GM04504 (cell line): ENCODE data around the gene SH3TC1.
A peak's percentile ranks its signal among the peaks of the same experiment; 100 is the strongest.

Experiments
- DNase-seq: peaks from one replicate; pipeline ENCODE4 v3.0.0-alpha.2; 2012; ENCODE audit warnings: low read depth

Gene SH3TC1

DNA sequence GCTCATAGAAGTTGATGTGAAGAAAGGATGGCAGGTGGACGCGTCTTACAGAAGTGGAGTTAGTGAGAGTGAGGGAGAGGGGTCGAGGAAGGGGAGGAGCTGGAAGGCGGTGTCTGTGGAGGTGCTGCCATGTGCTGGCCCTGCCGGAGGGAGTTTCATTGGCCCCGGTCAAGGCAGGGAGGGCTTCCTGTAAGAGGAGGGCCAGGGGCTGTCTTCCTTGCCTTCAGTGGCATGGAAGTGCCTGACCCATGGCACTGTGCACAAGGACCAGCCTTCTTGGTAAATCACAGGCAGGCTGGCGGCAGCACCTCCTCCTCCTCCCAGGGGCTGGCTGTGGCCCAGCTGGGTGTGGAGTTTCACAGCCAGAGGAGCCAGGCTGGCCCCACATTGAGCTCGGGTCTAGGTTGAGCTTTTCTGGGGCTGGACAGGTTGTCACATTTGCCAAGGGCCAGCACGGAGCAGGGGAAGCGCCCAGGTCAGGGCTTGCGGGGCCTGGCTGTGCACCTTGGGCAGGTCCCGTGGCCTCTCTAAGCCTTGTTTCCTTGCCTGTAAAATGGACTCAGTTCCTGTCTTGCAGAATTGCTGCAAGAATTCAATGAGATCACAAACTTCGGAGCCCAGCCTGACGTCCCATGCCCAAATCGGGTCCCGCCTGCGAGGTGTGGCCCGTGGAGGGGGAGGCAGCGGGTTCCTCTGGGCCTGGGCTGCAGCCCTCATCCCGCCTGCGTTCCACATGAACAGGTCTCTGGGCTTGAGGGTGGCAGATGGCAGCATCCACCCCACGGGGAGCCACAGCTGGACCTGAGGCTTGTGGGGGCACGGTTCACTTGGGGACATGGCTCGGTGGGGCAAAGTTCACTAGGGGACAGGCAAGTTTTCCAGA is 77.5 kb downstream of the SH3TC1 start:
- no peak for DNase-seq

DNA sequence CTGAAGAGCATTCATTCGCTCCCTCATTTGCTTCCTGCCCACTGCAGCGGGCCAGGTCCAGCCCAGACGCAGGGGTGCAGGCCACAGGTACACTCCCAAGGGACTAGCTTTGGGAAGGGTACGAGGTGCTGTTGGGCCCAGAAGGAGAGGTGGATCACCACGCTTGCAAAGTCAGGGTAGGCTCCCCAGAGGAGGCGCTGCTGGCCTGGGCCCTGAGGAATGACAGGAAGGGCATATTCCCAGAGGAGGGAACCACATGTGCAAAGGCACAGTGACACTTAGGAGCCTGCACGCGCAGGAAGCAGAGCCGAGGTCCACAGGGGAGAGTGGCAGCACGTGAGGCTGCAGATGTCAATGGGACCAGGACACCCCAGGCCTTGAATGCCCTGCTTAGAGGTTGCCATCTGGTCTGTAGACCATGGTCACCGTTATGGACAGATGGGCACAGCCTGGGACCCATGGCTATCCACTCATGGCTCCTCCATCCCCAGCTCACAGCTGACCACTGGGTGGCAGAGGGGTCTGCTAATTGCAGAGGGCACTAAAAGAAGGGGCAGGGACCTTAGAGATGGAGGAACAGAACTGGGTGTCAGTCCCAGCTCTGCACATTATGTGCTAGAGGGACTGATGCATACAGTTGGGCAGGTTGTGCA is 78.4 kb downstream of the SH3TC1 start:
- DNase-seq: no peak

DNA sequence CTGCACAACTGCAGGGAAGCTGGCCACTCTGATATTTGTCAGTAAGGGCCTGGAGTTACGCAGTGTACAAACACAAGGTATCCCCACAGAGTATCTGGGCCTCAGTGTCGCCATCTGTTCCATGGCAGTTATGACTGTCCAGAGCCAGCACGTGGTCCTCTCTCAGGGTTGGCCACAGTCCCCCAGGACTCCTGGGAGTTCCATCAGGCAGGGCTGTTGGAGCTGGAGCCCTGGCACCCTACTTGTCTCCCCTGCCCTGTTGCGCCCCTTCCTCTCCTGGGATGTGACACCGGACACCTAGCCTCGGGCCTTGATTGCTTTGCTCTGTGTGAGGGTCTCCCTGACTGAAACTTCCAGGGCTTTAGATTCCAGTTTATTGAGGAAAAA is 78.9 kb downstream of the SH3TC1 start:
- DNase-seq: no peak

DNA sequence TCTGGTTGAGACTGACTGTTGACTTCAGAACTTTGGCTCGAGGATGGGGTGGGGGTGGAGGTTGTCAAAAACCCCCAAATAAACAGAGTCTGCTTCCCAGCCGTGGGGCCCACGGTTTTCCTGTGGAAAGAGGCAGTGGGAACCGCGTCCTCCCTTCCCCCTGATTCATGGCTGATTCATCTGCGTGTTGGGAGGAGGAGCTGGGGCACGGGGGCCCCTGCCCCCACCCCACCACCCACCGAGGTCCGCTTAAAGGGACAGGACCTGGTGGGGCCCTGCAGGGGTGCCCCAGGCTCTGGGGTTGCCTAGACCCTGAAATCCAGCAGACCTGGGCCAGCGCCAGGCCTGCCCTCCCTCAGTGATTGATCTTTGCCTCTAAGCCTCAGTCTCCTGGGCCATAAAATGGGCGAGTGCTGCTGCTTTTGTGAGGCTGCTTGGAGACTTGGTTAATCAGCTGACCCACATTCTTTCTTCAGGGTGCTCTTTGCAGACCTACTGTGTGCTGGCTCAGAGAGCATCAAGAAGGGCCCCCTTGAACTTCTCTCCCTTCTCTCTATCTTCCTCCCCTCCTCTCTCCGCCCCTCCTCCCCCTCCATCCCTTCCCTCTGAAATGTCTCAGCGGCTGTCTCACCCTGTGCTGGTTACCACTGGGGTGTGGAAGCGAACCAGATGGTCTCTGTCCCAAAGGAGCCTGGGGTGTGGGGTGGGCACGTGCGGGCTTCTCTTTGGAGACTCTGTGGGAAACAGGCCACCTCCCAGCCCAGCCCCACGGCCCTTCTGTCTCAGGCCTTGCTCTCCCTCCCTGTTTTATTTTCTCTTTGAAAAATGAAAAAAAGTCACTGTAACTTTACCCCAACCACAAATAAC is 79.6 kb downstream of the SH3TC1 start:
- peak; percentile 75 for DNase-seq

DNA sequence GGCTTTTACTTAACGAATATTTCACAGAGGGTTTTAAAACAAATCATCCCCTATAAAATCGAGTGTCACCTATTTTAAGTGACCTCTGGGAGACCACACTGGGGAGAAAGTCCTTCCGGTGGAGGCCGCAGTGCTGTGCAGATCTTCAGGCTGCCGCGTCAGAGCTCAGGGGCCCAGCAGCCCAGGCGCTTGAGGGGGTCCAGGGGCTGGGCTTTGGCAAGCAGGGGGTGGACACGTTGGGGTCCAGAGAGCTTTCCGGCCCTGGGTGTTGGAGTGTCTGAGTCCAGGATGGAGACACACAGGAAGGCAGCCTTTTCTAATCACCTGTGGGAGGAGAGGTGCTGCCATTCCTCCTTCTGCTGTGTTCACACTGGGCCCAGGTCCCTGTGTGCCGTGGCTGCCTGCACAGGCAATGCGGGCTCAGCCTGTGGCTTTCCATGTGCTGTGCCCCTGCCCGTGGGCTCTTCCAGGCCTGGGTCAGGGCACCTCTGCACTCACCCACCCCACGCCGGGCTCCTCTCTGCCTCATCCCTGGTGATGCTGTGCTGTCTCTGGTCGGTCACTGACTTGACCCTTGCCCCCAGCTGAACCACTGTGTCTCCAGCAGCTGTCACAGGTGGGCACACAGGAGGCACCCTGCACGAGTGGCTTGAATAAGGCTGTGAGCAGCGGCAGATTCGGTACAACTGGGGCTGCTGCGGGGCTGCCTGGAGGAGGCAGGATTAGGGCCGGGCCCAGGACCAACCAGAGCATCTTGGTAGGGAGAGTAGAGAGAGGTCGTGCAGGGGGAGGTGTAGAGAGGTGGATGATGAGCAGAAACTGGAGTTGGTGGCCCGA is 80.4 kb downstream of the SH3TC1 start:
- no peak for DNase-seq

DNA sequence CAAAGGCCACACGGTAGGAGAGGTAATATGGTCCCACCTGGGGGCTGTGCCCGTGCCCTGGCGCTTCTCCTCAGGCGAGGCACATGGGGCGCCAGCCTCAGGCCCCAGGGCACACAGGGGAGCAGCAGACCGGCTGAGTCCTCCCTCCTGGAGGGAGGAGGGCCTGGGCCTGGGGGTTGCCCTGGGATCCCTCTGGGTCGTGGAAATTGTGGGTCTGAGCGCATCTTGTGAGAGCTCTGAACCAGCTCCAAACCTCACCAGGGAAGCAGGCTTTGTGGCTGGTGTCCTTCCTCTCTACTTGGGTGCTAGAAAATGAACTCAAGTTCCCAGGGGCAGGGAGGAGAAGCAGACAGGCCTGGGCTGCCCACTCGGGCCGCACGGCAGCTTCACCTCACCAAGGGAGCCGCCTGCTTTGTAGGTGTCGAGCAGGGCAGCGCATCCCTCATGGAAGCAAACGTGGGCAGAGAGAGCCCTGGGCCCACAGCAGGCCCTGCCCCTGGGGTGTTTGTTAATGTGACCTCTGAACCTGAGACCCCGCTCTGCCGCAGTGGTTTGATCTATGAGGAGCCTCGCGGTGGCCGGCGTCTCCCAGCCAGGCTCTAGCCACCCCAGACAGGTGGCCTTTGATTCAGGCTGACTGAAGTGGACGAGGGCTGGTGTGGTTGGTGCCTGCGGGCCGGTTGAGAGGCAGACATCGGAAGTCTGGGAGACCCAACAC is 81.2 kb downstream of the SH3TC1 start:
- no peak for DNase-seq

DNA sequence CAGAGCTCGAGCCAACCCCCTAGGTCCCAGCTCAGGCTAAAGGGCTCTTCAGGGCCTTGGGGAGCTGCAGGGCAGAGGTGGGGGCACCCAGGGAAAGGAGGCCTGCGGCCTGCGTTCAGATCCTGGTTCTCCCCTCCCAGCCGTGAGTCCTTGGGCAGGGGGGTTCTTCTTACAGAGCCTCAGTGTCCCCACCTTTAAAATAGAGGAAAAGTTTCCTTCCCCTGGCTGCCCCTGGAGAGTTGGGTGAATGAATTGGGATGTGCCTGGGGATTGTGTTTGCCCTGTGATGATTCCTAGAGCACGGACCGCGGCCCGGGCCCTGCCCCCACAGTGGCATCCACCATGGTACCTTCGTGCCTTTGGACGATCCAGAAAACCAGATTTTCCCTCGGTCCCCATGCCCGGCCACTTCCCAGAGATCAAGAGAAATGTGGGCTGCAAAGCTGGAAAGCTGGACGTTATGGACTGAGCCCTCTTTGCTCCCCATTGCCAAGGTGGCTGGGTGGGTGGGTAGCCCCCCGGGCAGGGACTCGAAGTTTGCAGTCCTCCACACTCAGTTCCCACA is 81.9 kb downstream of the SH3TC1 start:
- no peak for DNase-seq

DNA sequence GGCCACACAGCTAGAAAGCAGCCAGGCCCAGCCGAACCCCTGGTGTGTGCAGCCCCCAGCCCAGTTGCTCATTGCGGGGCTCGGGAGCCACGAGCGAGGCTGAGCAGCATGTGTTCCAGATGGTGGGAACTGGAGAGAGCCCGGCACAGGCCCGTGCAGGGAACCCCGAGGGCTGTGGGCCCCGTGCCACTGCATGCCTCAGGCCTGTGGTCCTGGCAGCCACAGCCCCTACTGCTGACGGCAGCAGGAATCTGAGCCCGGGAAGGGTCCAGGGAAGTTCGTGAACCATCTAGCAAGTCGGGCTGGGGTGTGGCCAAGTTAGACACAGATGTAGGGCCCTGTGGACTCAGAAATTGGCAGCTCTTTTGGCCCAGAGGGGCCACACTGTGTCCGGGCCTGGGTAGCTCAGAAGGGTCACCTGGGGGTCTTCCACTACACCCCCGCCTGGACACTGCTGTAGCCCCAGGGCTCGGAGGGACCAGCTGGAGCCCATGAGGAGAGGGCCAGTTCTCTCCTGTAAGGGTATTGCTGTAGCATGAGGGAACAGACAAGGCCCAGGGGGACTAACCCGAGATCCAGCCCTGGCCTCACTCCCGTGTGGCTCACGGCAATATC is 82.5 kb downstream of the SH3TC1 start:
- DNase-seq: peak; percentile 74

DNA sequence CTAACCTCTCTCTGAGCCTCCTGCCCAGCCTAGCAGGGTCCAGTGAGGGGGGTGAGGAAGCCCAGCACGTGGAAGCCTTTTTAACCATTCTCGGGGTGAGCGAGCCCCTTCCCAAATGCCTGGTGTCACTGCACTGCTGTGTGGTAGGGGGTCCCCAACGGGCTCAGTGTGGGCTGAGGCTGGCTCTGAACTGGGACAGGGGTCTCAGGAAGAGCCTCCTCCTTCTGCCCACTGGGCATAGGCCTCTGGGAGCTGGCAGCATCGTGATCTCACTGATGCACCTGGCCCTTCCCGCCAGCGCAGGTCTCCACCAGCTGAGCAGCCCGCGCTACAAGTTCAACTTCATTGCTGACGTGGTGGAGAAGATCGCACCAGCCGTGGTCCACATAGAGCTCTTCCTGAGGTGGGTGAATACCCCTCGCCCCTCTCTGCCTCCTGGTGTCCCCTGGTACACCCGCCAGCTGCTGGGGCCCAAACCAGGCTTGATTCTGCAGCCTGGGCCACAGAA is 83.1 kb downstream of the SH3TC1 start:
- no peak for DNase-seq

DNA sequence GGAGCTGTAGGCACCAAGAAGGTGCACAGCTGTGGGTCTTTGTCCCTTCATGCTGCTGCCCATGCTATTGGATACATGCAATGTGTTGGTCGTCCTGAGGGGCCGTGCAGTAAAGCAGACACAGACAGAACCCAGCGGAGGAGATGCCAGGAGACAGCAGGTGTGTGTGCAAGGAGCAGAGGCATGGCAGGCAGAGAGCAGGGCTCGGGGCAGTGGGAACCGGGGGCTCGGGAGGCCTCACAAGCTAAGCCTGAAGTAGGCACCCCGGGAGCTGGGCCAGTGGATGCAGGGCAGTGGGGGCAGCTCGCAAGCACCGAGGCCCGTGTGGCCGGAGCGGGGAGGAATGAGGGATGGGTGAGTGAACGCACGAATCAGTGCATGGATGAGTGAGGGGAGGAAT is 83.7 kb downstream of the SH3TC1 start:
- no peak for DNase-seq

DNA sequence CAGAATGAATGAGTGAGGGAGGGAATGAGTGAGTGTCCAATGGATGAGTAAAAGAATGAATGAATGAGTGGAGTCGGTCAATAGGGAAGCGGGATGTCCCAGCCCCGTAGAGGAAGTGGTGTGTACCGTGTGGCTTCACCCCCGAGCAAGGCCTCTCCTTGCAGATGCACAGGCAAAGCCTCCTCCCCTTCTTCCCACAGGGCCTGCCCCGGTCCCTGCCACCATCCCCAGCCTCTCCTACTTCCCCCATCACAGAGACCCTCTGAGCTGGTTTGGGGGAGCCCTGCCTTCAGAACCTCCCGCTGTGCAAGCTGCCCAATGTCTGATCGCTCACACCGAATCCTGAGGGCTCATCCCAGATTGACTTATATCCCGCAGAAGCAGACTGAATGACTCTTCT is 84.1 kb downstream of the SH3TC1 start:
- no peak for DNase-seq

DNA sequence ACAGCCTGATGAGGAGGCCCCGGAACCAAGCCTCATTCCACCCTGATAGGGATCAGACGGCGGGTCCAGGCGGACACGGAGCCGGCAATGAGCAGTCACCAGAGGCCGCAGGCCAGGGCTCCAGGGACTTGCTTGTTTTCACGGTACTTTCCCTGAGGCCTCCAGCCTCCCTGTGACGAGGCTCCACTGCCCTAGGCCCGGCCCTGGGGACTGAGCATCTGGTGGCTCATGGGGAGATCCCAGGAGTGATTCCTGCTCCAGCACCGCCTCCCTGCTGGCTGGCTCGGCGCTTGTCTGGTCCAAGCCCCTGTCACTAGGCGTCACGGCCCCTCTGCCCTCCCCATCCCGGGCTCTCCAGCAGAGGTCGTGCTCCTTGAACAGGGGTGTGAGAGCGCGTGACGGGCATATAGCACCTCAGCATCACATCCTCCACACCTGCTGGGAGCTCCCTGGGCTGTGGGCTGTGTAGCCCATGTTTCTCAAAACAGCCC is 84.6 kb downstream of the SH3TC1 start:
- DNase-seq: no peak

DNA sequence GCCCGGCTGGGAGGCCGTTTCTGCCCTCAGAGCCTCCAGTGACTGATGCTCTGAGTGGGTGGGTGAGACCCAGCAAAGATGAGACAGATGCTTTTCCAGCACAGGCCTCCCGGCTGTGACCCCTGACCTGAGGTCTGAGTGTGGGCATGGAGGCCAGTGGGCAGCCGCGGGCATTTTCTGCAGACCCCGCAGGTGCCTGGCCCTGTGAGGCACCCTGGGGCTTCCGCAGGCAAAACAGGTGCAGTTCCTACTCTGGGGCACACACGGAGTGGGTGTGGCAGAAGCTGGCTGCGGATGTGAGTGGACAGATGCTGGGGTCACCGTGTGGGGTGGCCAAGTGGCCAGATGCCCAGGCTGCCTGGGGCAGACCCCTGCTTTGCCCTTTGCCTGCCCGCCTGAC is 85.3 kb downstream of the SH3TC1 start:
- no peak for DNase-seq

DNA sequence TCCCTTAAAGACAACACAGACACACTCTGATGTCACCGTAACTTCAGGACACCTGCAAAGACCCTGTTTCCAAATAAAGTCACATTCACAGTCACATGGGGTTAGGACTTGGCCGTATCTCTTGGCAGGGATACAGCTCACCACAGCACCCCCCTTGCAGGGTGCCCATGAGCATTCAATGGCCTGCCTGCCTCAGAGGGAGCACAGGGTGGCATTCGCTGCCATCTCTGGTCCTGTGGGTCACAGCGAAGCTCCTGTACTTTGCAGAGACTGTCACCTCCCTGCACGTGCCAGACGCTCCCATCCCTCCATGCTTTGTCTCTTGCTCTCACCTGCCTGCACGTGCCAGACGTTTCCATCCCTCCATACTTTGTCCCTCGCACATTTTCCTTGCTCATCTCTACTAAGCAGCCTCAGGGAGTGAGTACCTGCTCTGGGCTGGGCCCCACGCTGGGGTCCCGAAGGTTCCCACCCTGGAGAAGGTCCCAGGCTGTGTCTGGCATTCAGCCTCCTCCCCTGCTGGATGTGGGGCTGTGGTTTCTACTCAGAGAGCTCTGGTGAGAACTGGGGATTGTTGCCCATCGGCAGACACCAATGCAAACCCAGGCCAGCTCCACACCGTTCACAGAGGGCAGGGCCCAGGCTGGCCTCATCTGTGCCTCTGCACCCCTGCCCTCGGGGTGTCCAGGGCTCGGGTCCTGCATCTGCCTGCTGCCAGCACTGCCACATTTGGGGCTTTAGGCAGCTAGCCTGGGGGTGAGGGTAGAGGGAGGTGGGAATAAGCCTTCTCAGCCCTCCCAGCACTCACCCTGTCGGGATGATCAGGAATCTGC is 86.3 kb downstream of the SH3TC1 start:
- no peak for DNase-seq

DNA sequence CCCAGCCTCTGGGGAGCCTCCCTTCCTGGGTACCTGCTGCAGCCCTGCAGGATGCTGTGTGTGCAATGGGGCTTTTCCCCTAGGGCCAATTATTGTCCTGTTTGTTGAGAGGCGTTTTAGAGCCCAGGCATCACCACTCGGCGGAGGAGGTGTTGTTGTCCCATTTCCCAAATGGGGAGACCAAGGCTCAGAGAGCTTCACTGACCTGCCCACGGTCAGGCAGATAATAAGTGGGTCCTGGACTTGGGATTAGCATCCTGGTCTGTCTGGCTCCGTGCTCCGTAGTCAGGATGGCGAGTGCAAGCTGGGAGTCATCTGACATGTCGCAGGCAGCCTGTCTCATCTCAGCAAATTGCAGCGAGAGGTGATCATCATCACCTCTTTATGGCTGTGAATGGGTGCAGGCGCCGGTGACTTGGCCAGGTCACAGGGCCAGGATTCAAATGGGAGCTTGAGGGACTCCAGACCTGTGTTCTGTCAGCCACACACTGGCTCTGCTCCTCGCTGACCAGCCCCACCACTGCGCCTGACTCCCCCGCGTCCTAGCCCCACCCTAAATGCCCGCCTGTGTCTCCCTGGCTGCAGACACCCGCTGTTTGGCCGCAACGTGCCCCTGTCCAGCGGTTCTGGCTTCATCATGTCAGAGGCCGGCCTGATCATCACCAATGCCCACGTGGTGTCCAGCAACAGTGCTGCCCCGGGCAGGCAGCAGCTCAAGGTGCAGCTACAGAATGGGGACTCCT is 87.1 kb downstream of the SH3TC1 start:
- DNase-seq: no peak

DNA sequence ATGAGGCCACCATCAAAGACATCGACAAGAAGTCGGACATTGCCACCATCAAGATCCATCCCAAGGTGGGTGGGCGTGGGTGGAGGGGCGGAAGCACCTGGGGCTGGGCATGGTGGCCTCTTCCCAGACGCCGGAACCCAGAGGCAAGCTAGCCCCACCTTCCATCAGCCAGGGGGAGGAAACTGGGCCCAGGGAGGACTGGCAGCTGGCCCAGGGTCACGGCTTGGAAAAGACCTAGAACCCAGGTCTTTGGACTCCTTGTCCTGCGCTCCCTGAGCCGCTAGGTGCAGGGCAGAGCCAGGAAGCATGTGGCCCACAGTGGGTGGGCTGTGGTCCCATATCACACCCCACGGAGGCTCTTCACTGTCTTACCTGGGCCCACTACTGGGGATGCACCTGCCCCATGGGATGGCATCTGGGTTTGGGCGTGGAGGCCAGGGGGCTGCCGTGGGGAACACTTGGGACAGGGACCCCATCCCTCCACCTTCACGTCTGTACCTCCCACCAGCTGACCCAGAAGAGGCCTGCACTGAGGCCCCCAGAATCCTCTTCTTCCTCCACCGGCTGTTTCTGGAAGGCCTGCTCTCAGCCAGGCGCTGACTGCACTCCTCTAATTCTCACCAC is 87.7 kb downstream of the SH3TC1 start:
- DNase-seq: no peak

DNA sequence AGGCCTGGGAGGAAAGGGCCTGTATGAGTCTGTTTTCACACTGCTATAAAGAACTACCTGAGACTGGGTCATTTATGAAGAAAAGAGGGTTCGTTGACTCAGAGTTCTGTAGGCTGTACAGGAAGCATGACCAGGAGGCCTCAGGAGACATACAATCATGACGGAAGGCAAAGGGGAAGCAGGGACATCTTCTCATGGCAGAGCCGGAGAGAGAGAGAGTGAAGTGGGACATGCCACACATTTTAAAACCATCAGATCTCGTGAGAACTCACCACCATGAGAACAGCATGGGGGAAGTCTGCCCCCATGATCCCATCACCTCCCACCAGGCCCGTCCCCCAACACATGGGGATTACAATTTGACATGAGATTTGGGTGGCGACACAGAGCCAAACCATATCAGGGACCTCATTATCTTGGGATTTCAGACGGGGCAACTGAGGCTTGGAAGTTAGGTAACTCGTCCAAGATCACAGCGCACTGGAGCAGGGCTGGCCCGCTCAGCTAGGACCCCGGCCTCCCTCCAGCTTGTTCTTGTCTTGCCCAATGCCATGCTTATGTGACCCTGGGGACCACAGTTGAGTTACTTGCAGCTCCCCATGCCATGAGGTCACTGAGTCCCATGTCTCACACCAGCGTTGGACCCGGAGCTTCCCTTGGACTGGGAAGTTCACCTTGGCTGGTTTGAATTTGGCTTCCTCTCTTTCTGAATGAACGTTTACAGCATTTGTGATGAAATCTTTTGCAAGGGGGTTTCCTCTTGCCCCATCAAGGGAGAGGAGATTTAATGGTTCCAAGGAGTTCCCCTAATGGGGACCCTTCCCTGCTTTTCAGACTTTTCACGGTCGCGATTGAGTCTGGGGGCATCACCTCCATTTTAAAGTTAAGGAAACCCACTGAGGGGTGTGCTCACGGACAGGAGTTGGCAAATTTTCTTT is 88.5 kb downstream of the SH3TC1 start:
- no peak for DNase-seq
